ENCODE data around the gene OR2S2.
"Not testable (repeated sequence)": the region's sequence is repeated elsewhere in the genome, so short reads cannot be mapped to it uniquely, and the experiment has no call there.

Gene OR2S2

DNA sequence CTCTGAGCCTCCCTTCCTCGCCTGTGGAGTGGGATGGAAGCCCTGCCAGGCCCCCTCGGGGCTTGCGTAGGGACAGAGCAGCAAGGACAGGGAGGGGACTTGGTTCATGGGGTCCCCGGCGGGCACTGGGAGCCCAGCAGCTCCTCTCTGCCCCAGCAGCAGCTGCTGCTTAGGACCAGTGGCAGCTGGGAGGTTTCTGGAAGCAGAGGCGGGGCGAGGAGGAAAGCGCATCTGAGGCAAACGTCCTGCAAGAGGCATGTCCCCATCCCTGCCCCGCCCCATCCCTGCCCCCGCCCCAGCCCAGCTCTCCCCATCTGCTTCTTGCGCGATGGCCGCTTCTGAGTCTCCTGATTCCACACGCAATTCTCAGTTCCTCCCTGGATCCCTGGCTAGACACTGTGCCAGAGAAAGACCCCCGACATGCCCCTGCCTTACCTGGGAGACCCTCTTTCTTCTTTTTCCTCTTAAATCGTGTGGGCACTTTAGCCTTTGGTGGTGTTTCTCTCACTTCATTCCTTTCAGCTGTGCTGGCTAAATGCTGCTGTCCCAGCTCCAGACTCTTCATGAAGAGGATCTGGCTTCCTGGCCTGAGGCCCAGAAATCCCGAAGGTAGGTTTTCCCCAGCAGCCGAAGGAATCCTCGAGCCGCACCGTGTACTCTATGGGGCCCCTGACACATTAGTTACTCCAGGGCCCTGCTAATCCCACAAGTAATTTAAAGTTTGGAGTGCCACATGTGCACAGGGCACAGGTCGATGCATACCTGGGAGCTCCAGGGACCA lies 4.4 kb upstream of the OR2S2 start:
- no peak for DNase-seq (ENCODE audit: low read depth)

DNA sequence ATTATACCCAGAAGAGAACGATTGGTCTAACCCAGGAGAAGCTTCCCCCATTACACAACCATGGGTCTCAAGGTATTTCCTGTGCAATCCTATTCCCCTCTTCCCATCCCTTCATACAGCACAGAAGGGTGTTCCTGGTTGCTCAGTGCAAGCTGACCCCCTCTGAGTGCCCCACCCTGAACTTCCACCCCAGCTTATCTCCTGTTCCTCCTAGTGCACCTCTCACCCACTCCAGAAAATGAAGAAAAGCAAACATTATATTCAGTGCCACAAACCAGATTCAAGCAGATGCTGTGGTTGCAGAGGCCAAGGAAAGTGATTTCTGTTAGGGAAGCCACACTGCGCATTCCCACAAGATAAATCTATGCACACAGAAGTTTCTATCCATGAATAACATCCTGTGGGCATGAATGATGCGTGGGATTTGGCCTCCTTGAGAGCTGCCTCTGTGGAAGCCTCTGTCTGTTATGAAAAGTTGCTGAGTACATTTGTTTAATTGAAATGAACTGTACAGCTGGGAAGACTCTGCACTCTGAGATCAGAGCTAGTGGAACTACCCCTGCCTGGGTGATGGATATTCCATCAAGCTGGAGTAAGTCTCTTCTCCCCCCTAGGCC lies 2.2 kb upstream of the OR2S2 start:
- no peak for DNase-seq (ENCODE audit: low read depth)

DNA sequence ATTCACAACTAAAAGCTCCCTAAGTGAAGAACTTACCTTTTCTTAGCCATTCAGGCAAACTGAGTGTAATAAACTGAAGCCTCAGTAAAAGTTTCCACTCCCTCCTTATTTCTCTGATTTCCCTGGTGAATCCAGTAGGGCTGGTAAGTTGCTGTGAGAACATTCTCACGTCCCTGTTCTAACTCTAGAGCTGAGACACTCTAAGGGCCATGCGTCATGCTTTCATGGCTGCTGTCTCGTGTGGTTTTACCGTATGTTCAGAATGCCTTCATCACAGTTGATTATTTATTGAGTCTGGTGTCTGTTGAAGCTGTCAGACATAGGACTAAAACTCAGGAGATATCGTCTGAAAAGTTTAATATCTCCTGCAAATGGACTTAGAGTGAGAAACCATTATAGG lies 1.3 kb downstream of the OR2S2 start:
- no peak for DNase-seq (ENCODE audit: low read depth)

DNA sequence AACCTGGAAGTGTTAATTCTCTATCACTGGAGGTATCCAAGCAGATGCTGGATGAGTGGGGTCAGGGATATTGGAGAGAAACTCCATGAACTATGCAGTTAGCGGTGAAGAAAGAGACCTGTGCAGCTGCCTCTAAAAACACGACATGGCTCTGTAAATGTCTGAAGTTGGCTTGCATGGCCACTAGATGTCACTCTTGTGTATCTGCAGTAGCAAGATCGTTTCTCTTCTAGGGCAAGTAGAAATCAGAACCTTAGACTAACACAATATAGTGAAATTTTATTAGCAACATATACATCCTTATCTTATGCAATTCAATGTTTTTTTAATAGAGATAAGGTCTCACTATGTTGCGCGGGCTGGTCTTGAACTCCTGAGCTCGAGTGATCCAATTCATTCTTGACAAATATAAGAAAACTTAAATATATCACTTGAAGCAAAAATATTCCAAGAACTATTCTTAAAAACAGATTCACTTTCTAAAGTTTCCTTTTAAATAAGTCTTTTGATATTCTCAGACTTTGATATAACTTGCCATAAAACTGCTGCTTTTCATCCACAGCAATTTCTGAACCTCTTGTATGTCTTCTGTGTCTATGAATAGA lies 2.9 kb downstream of the OR2S2 start:
- DNase-seq (ENCODE audit: low read depth), result peak; percentile 15

DNA sequence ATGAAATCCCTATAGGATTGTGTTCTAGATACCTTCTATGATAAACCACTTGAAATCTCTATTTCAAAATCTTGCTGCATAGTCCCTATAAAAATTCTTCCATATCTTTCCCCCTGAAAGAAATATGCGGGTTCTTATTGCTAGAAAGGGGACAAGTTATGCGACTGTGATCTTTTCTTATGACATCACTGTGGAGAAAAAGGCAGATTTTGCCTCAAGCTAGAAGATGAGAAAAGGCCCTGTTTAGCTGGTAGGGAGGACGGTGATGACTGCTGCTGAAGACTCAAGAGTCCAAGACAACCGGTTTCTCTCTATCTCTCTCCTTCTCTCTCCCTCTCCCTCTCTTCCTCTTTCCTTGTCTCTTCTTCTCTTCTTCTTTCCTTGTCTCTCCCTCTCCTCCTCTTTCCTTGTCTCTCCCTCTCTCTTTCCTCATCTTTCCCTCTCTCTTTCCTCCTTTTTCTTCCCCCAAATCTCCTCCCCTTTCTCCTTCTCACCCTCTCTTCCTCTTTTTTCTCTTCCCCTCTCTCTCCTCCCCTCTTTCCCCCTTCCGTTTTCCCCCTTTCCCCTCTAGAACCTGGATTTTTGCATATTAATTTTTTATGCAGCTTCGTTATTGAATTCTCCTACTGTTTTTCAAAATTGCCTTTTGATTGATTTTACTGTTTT lies 5.3 kb downstream of the OR2S2 start:
- DNase-seq (ENCODE audit: low read depth), result no peak

DNA sequence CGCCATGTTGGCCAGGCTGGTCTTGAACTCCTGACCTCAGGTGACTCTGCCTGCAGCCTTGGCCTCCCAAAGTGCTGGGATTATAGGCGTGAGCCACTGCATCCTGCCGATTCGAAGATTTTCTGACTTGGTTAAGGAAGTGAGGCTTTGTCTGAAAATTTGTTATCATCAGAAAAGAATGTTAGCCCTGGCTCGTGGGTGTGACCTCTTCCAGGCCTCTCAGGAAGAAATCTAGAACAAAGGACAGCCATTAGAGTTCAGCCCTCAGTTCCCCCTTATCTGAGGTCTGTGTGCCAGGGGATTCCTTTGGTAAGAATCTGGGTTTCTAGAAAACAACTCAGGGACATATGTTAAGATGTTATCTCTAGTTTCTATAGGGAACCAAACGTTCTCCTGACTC lies 6.2 kb downstream of the OR2S2 start:
- DNase-seq (ENCODE audit: low read depth), result no peak

DNA sequence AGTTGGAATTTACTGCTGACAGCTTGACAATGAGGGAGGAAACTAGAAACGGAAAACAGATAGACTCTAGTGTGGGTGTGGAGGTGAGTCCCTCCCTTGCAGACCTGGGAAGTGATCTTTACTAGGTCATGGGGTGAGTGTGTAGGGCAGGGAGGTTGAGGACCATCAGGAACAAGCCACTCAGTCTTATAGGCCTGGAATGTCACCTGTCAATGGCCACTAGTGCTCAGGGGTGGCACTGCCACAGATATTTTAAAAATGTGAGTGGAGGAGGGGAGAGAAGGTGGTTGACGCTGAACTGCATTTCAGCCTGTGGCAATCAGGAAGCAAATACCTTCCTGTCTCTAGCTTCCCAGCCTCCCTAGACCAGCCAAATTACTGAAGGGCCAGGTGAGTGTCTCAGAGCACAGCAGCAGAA lies 9.0 kb downstream of the OR2S2 start:
- DNase-seq (ENCODE audit: low read depth), result no peak

DNA sequence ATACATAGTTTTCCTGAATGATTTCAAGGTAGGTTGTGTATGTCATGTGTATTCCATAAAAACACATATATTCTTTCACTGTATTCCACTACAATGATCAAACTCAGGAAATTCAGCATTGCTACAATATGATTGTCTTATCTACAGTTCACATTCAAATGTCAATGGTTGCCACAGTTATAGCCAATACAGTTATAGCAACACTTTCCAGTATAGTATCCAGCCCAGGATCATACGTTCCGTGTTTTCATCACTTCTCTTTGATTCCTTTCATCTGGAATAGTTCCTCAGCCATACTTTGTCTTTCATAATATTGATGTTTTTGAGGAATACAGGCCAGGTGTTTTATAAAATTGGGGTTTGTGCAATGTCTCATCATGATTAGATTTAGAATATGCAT lies 9.5 kb downstream of the OR2S2 start:
- DNase-seq (ENCODE audit: low read depth), result no peak

DNA sequence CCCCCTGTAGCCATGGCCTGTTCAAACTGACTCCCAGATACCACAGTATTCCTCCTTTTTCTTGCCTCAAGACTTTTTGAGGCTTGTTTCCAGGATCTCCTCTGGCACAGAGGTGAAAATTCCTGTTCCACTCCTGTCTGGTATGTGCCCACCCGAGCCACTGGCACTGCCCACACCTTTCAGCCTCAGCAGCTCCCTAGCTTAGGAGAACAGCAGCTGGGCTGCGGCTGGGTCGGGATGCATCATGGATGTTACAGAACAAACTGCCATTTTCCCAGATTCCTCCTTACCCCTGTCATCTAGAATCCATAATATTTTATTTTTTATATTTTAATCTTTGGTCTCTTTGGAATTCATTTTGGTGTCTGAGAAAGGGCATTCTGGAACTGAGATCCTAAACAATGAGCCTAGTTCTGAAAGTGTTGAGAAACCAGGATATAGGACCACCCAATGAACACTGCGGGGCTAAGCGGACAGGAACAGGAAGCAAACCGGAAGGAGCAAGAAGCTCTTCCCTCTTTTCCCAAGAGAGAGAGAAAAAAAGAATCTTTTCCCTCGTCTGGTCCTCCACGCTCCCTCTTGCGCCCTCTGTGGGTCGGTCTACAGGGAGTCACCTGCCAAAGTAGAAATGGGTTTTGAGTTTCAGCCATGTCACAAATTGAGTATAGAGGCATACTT lies 12.5 kb downstream of the OR2S2 start:
- peak; percentile 41 for DNase-seq (ENCODE audit: low read depth)

DNA sequence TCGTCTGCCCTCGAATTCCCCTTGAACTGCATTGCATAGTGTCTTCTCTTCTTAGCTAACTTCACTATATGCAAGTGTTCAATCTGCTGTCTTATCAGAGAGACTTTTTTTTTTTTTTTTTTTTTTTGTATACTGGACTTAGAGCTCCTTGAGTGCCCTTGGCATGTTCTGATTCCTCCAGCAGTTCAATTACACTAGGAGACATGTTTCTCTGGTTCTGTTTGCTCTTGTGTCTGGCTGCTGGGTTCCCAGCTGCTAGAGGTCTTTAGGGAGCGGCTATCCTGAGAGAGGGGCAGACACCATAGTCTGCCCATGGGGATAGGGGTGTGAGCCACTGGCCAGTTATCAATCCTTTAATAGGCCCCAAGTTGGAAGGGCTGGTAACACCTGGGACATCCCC lies 13.1 kb downstream of the OR2S2 start:
- no peak for DNase-seq (ENCODE audit: low read depth)

DNA sequence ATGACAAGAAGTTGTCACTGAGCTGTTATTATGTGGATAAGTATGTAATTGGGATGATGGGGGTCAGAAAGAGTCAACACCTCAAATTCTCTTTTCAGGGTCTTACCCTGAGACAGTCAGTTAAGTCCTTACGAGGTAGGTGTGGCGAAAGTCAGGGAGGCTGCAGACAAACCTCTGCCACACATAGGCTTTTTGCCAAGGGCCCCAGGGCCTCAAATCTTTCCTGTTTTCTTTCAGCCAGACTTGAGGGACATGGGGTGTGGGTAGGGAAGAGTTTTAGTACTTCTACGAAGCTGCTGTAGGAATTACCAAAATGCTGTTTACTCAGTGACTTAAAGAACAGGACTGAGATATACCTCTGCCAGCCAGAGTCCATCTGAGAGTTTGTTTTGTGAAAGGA lies 13.8 kb downstream of the OR2S2 start:
- DNase-seq (ENCODE audit: low read depth), result no peak

DNA sequence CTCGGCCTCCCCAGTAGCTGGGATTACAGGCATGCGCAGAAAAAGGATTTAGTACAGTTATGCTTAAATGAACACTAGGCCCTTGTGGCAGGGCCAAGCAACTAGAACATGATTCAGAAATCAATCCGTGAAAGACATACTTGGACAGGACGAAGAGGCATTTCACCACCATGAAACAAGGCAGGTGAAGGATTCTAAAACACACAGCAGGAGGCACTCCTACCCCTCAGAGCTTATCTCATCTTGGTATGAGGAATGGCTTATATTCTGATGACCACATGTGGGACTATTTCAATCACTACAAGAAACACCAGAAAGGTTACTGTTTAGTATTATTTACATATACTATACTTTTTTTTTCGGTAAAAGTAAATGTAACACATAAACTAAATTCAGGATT lies 15.7 kb downstream of the OR2S2 start:
- no peak for DNase-seq (ENCODE audit: low read depth)

DNA sequence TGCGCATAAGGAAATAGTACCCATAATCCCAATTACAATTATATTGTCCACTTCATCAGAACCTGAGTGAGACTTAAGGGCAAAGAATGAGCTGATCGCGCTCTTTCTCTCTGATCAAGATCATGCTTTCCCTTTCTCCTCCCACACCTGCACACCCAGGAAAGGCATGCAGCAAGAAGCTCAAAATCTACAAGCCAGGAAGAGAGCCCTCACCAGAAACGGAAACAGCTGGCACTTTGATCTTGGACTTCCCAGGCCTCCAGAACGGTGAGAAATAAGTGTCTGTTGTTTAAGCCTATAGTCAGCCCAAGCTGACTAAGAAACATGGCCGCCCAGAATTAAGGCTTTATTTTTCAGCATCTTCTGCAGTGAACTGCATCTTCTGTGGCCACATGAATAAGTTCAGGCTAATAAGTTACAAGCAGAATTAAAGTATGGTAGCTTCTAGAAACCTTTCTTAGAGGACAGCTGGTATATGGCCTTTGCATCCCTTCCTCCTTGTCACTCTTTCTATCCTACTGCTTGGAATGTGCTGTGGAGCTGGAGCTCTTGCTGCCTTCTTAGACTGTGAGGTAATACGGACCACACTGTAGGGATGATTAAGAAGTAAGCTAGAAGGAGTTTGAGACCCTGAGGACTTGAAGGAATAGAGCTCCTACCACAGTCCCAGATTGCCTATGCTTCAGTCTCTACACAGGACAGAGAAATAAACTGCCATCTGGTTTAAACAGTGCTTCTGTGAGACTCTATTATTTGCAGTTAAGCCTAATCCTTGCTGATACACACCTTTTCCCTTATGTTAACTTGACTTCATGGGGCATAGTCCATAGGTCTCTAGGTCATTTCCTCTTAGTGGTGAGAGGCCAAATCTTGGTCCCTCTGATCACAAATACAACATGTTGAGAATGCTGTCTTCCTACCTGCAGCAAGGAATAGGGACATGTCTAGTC lies 17.2 kb downstream of the OR2S2 start:
- DNase-seq (ENCODE audit: low read depth), result peak; percentile 20

DNA sequence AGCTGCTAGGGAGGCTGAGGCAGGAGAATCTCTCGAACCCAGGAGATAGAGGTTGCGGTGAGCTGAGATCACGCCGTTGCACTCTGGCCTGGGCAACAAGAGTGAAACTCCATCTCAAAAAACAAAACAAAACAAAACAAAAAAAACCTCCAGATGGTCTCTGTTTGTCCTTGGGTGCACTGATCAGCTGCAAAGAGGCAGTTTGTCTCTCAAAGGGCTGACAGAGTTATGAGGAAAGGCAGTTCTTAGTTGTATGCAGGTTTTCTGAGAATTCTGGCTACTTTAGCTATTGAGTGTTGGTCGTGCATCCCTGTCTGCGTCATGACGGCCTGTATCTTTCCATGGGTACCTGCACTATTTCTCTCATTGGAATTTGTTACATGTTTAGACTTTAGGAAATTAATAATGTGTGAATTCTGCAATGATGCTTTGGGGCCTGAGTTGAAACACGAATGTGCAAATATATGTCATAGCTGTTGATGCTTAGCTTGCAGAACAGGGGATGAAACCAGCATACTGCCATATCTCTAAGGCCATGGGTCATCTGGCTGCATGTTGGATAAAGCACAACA lies 18.2 kb downstream of the OR2S2 start:
- DNase-seq (ENCODE audit: low read depth), result no peak

DNA sequence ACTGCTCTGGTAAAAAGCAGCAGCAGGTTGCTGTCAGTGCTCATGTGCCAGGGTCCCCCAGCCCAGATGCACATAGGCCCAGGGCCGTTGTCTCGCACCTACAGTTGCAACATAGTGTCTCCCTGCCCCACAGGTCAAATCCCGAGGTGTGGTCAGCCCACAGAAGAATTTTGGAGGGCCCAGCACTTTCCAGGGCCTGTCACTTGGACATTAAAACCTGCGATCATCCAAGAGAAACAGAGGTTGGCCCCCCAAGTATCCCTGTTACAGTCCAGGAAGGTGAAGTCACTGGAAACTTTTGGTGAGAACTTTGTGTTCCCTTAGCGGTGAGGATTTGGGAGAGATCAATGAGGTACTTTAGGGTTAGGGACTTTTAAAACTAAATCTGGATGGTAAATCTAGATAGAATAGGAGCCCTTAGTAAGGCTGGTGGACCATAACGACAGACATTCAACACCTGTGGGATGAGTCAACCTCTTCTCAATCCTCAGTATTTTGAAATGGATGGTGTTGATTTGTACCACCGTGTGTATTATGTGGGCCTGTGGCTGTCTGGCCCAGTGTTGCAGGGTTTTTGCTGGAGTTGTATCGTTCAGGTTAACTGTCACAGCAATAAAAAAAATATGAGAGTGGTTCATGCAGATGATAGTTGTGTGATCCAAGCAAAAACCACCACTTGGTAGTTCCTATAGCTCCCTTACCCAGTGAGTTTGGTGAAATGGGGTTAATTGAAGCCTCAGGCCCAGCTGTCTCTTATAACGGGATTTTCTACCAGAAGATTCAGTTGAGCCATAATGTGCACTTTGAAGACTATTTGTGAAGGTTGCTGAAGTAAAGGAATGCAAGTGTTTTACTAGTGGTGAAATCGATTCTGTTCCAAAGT lies 19.2 kb downstream of the OR2S2 start:
- no peak for DNase-seq (ENCODE audit: low read depth)

DNA sequence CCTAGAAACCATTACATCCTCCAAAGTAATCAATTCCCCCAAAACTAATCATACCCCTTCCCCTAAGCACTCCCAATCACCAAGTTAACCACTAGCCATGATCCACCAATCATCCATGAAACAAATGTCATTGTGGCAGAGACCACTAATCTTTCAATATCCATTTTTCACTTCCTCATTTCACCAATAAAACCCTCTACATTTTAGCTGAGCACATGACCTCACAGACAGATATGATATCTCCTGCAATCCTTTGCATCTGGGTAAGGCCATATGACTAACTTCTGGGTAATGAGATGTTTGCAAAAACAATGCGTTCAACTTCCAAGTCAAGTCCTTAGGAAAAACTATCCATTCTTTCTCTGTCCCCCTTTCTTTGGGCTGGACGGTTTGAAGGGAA lies 20.7 kb downstream of the OR2S2 start:
- no peak for DNase-seq (ENCODE audit: low read depth)

DNA sequence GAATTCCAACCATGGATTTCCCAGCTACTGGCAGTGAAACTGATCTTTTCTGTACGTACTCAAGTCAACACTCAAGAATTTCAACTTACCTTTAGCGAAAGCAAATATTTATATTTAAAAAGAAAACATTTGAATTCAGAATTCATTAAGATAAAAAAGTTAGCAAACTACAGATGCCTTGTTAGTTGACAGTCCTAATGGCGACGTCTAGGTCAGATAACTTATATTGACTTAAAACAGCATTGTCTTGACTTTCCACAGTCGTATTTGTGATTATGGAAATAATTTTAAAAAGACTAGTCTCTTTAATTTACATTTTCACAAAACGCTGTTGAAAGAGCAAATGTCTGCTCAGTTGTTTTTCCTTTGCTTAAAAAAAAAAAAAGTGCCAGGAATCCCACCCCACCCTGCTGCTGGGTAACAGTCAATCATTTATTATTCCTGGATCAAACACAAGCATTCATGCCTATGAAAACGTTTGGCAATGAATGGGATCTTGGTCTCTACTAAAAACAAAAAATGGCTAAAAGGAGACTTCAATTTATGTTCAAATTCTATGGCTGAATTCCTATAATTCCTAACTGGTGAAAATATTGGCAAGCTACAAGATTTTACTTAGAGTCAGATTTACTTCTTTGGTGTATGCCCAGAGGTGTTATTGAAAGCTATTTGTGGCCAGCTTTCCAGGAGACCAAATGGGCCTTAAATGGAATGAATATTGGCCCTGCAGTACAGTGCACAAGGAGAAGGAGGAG lies 22.0 kb downstream of the OR2S2 start:
- no peak for DNase-seq (ENCODE audit: low read depth)

DNA sequence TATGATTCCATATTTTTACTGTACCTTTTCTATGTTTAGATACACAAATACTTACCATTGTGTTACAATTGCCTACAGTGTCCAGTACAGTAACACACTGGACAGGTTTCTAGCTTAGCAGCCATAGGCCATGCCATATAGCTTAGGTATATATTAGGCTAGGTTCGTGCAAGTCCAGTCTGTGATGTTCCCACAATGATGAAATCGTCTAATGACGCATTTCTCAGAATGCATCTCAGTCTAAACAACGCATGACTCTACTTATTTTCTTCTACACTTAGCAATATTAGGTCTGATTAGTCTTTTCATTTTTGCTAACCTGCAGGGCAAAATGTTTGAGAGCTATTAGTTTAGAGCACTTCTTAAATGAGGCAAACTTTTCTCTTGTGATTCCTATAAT lies 22.7 kb downstream of the OR2S2 start:
- no peak for DNase-seq (ENCODE audit: low read depth)

DNA sequence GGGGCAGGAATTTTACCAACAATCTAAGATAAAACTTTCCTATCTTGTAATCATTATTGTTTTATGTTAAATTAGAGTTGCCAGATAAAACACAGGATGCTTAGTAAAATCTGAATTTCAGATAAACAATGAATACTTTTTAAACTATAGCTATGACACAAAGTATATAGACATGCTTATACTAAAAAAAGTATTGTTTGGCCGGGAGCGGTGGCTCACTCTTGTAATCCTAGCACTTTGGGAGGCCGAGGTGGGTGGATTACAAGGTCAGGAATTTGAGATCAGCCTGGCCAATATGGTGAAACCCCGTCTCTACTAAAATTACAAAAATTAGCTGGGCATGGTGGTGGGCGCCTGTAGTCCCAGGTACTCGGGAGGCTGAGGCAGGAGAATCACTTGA lies 23.9 kb downstream of the OR2S2 start:
- DNase-seq (ENCODE audit: low read depth), result not testable (repeated sequence)
